ENCODE results near the gene PER1.

PER1 gene

GRCh38 chr17:8138672-8139371 lies 13.4 kb downstream of the PER1 start:
- DNase-seq (ENCODE audit: low spot score), result peak; percentile 87

GRCh38 chr17:8138374-8138671 lies 13.9 kb downstream of the PER1 start:
- no peak for DNase-seq (ENCODE audit: low spot score)

GRCh38 chr17:8137645-8138373 lies 14.4 kb downstream of the PER1 start:
- no peak for DNase-seq (ENCODE audit: low spot score)

- DNase-seq (ENCODE audit: low spot score), result no peak
Measured at GRCh38 chr17:8133941-8134340, 18.3 kb downstream of the PER1 start.

- DNase-seq (ENCODE audit: low spot score), result peak; percentile 34
Measured at GRCh38 chr17:8133399-8133798, 18.8 kb downstream of the PER1 start.

DNA sequence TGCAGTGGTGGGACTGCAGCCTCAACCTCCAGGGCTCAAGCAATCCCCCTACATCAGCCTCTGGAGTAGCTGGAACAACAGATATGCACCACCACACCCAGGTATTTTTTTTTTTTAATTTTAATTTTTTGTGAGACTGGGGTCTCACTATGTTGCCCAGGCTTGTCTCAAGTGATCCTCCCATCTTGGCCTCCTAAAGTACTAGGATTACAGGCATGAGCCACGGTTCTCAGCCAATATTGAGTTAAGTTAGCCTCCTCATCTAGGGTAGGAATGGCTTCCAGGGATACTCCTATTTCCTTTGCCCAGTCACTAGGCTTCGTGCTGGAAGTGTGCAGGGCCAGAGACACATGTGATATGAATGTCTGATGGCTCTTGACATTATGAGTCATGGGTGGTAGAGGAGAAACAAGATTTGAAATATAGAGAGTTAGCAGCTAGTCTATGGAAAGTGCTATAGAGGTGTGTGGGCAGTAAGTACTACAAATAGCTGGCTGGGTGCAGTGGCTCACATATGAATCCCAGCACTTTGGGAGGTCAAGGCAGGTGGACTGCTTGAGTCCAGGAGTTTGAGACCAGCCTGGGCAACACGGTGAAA lies 20.3 kb downstream of the PER1 start:
- no peak for DNase-seq (ENCODE audit: low spot score)

GRCh38 chr17:8128125-8128784 lies 23.9 kb downstream of the PER1 start:
- DNase-seq (ENCODE audit: low spot score), result no peak

DNA sequence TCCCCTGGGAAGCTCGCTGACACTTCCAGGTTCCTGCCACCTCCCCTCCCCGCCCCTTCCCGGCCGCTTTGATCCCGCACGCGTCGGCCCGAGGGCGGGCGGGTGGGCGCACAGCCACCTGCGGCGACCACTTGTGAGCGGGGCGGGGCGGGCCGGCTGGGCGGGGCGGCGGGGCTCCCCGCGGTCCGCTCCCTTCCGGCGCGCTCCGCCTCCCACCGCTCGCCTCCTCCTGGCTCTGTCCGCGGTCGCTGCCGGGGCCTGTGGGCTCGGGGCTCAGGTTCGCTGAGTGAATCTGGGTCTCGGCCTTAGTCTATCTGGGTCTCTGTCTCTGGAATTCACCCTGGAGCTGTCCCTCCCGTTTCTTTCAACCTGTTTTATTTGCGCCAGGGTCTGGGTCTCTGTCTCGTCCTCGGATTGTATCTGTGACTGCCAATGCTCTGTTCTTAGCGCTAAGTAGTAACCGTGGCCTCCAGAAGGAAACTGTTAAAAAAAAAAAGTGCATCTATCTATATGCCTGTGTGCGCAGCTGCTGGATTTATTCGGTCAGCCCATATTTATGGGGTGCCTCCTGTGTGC lies 25.6 kb downstream of the PER1 start:
- DNase-seq (ENCODE audit: low spot score), result peak; percentile 59

DNA sequence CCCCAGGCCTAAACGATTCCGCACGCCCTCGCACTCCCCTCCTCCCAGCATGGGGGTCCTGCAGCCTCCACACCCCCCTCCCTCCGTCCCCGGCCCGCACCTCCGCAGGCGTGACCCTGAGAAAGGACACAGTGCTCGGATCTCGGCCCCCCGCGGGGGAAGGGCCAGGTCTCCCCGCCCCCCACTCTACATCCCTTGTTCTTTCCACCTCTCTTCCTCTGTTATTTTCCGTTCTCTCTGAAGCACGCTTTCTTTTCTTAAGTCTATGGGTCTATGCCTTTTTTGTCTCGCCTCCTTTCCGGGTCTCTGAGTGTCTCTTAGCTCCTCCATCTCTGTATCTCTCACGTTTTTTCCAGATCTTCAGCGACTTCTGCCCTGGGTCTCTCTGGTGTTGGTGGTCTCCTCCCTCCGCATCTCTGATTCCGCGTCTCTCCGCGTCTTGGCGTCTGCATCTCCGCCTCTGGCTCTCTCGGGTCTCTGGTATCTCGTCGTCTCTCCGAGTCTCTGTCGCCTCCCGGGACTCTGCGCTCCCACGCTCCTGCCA lies 26.2 kb downstream of the PER1 start:
- no peak for DNase-seq (ENCODE audit: low spot score)

DNA sequence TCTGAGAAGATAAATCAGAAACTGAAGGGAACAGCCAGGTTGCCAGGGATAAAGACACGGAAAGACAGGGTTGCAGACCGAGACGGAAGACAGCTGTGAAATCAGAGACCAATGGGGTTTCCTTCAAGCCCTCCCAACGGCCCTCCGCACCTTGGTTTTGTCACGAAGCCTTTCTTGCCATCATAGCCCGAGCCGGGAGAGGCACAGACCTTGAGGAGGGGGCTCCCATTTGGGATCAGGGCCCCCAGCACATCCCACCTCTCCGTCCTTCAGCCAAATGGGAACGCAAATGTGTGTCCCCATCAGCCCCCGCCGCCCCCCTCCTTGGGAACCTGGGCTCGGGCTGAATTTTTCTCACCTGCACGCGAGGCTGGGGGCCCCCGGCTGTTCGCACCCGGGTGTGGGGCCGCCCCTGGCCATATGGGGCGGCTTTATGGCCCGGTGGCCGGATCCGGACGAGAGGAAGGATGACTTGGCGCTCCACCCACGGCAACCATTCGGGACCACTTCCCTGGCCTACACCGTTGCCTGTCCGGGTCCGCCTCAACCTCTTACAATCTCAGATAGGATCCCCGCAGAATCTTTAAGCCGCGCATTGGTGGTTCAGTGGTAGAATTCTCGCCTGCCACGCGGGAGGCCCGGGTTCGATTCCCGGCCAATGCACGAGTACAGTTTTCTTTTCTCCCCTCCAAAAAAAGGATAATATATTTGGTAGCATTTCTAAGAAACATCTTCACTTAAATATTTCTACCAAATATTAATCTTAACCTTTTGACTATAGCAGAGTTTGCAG lies 26.9 kb downstream of the PER1 start:
- DNase-seq (ENCODE audit: low spot score), result peak; percentile 62

DNA sequence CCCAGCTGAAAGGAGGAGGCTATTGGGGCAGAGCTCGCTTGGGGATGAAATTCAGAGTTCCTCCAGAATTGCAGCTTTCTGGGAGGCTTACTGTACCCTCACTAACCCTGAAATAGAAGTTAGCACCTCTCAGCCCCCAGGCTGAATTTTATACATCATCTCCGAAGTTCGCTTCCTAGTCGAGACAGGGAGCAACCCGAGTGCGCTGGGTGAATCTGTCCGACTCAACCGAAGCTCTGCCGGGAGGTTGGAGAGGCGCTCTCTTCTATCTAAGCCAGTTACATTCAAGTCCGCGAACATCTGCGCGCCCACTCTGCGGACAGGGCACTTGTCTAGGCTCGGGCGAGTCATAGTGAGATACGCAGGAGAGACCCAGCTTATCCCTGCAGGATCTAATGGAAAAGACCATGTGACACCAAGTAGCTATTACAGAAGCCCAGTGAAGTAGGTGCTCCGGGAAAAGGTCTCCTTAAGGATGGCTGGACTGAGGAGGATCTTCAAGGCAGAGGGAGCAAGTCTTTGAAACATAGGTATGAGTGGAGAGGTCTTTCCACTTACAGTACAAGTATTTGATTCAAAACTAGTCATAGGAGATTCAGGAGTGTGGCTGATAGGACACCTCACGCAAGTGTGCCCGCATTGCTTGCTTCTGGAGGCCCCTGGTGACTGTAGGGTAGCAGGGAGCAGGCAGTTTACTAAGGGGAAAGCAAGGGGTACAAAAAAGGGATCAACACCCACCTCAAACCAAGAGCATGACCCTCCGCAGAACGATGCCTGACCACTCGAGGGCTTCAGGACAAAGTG lies 27.7 kb downstream of the PER1 start:
- DNase-seq (ENCODE audit: low spot score), result no peak

GRCh38 chr17:8123695-8124349 lies 28.4 kb downstream of the PER1 start, which contains the start of gene HES7:
TSS of gene HES7 (minus strand) at chr17:8124106. CDS start at chr17:8124084, 22 bp downstream.
- DNase-seq (ENCODE audit: low spot score), result peak; percentile 54

- no peak for DNase-seq (ENCODE audit: low spot score)
Measured at GRCh38 chr17:8122924-8123694, 29.1 kb downstream of the PER1 start.

GRCh38 chr17:8122422-8122923 lies 29.7 kb downstream of the PER1 start:
- no peak for DNase-seq (ENCODE audit: low spot score)

DNA sequence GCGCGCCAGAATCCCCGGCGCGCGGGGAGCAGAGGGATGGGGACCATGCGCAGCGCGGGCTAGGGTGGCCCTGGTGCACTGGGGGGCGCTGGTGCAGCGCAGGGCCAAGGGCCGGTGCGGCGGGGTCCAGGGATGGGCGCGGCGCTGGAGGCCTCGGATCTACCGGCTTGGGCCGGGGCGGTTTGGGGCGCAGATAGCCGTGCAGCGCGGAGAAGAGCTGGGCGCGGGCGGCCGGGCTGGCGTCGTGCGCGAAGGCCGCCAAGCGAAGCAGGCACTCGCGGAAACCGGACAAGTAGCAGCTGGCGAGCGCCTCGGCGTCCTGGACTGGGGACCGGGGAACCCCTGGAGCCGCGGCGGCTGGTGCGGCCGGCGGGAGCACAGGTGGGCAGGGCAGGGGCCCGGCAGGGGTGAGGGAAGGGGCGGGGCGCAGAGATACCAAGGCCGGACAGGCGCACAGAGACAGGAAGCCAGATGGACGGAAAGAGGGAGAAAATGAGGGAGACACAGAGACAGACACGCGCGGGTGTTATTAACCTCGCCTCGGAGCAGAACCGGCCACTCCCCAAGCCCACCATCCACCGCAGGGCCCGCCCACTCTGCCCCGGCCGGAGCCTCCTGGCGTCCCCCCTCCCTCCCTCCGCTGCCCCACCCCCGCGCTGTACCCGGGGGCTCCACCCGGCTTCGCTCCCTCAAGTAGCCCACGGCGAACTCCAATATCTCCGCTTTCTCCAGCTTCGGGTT lies 30.4 kb downstream of the PER1 start:
- DNase-seq (ENCODE audit: low spot score), result peak; percentile 58

DNA sequence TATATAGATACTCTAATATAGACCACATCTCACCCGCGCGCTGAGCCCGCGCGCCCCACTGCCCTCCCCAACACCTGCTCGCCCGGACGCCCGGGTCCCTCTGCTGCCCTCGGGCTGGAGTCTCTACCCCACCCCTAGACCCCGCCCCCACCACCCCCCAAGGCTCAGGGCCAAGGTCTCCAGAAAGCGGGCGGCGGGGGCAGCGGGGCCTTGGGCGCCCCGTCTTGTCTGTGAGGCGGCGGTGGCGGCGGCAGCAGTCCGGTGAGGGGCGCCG lies 30.9 kb downstream of the PER1 start:
- DNase-seq (ENCODE audit: low spot score), result no peak

DNA sequence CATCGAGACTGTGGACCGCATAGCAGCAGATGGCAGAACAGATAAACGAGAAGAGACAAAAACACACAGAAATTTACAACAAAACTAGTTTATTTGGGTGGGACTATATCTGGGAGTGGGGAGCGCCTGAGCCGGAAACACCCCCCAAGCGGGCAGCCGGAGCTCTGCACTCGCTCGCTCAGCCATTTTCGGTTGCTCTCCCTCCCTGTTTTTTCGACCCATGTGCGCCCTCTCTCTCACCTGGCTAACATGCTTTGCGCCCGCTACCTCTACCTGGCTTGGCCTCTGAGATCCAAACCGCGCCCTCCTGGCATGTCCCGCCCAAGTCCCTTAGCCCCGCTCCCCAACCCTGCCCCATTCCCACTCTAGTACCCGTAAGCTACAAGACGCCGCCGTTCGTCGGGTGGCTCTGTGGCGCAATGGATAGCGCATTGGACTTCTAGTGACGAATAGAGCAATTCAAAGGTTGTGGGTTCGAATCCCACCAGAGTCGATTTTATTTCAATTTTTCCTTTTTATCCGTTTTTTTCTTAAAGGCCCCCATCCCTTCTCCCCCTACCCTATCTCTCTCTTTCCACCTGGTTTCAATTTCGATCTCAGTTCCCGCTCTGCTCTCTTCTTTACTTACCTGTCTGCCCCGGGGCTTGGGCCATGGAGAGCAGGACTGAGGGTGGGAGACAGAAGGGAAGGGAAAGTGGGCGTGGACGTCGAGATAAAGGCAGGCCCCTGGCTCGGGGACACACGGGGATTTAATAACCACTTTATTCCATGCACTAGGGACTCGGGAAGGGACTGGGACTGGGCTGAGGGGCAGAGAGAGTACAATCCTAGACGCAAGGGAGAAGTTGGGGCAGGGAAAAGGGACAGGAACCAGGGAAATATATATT lies 31.4 kb downstream of the PER1 start:
- peak; percentile 64 for DNase-seq (ENCODE audit: low spot score)
